WTC11 (cell line): Measurements from ENCODE around the gene ARL1. TPM values are rescaled to one million over a fixed set of nuclear protein-coding genes. Genes with fewer than 3 reads are reported as not detected.

Source experiments
- ATAC-seq: fragments of 200-7000 bp; cut with Tn5 transposase; 2 replicates; pipeline ENCODE4 v1.10.0; 2021; ENCODE audit warnings: mild to moderate bottlenecking, moderate library complexity
- CTCF ChIA-PET: fragments of 300-600 bp; sonication (Branson Sonifier 250); formaldehyde crosslinking; loops from one replicate; lab custom pipeline; 2021; ENCODE audit warnings: antibody characterized with exemption; lab: Charles Lee
- POLR2A ChIA-PET: fragments of 350-600 bp; sonication (Branson Sonifier 250); formaldehyde crosslinking; loops from one replicate; lab custom pipeline; 2021; ENCODE audit warnings: antibody characterized with exemption; lab: Charles Lee
- DNase-seq: peaks from one replicate; pipeline ENCODE4 v3.0.0; 2021; ENCODE audit warnings: low spot score
- H3K27ac Mint-ChIP-seq: 2 replicates; pipeline ENCODE4 v1.8.0; 2021; ENCODE audit warnings: mixed read lengths
- H3K27me3 Mint-ChIP-seq: 2 replicates; pipeline ENCODE4 v1.8.0; 2021; ENCODE audit warnings: low read depth, mild to moderate bottlenecking, moderate library complexity, mixed read lengths
- H3K36me3 Mint-ChIP-seq: 2 replicates; pipeline ENCODE4 v1.8.0; 2021; ENCODE audit warnings: mixed read lengths
- H3K4me1 Mint-ChIP-seq: 2 replicates; pipeline ENCODE4 v1.8.0; 2022; ENCODE audit warnings: mixed read lengths
- H3K4me3 Mint-ChIP-seq: 2 replicates; pipeline ENCODE4 v1.8.0; 2021; ENCODE audit warnings: mild to moderate bottlenecking, moderate library complexity, mixed read lengths
- H3K9me3 Mint-ChIP-seq: 2 replicates; pipeline ENCODE4 v1.8.0; 2021; ENCODE audit warnings: mixed read lengths
- ATF1 ChIP-seq: sonication (generic); formaldehyde crosslinking; IDR thresholded peaks from 2 replicates; pipeline ENCODE4 v1.8.1; 2023; ENCODE audit warnings: mild to moderate bottlenecking, moderate library complexity, missing genetic modification reagents
- CREM ChIP-seq: sonication (generic); formaldehyde crosslinking; IDR thresholded peaks from 2 replicates; pipeline ENCODE4 v1.8.1; 2022; ENCODE audit warnings: mild to moderate bottlenecking, missing genetic modification reagents, moderate library complexity
- ELF4 ChIP-seq: sonication (generic); formaldehyde crosslinking; IDR thresholded peaks from 2 replicates; pipeline ENCODE4 v1.8.1; 2022; ENCODE audit warnings: low read depth, mild to moderate bottlenecking, moderate library complexity, missing genetic modification reagents
- EMX1 ChIP-seq: fragments of 250-450 bp; sonication (Bioruptor Pico); IDR thresholded peaks from 2 replicates; pipeline ENCODE4 v1.8.0; 2021; ENCODE audit warnings: mild to moderate bottlenecking
- IRF2 ChIP-seq: sonication (generic); formaldehyde crosslinking; IDR thresholded peaks from 2 replicates; pipeline ENCODE4 v1.8.0; 2022; ENCODE audit warnings: low read depth, missing genetic modification reagents, borderline replicate concordance
- JAZF1 ChIP-seq: fragments of 250-450 bp; sonication (Bioruptor Pico); IDR thresholded peaks from 2 replicates; pipeline ENCODE4 v1.9.0; 2021; ENCODE audit warnings: moderate library complexity, mild to moderate bottlenecking, inconsistent platforms
- JUN ChIP-seq: sonication (generic); formaldehyde crosslinking; IDR thresholded peaks from 2 replicates; pipeline ENCODE4 v1.8.0; 2023; ENCODE audit warnings: mild to moderate bottlenecking, missing genetic modification reagents
- MAX ChIP-seq: sonication (generic); formaldehyde crosslinking; IDR thresholded peaks from 2 replicates; pipeline ENCODE4 v1.8.0; 2022; ENCODE audit warnings: mild to moderate bottlenecking, missing genetic modification reagents
- MLX ChIP-seq: sonication (generic); formaldehyde crosslinking; IDR thresholded peaks from 2 replicates; pipeline ENCODE4 v1.8.1; 2023; ENCODE audit warnings: mild to moderate bottlenecking, missing genetic modification reagents, moderate library complexity
- NFATC4 ChIP-seq: fragments of 250-450 bp; sonication (Bioruptor Pico); IDR thresholded peaks from 2 replicates; pipeline ENCODE4 v1.9.0; 2021; ENCODE audit warnings: mild to moderate bottlenecking
- NFE2L1 ChIP-seq: sonication (generic); formaldehyde crosslinking; IDR thresholded peaks from 2 replicates; pipeline ENCODE4 v1.8.1; 2023; ENCODE audit warnings: missing genetic modification reagents
- NFYB ChIP-seq: sonication (generic); formaldehyde crosslinking; conservative IDR thresholded peaks from 2 replicates; pipeline ENCODE4 v1.8.0; 2022; ENCODE audit warnings: low read depth, missing genetic modification reagents
- PRDM15 ChIP-seq: sonication (generic); formaldehyde crosslinking; IDR thresholded peaks from 2 replicates; pipeline ENCODE4 v1.8.0; 2022; ENCODE audit warnings: missing genetic modification reagents
- RELA ChIP-seq: sonication (generic); formaldehyde crosslinking; IDR thresholded peaks from 2 replicates; pipeline ENCODE4 v1.8.1; 2022; ENCODE audit warnings: missing genetic modification reagents, mild to moderate bottlenecking, borderline replicate concordance
- RORB ChIP-seq: fragments of 250-450 bp; sonication (Bioruptor Pico); IDR thresholded peaks from 2 replicates; pipeline ENCODE4 v1.9.0; 2021; ENCODE audit warnings: mild to moderate bottlenecking
- SP1 ChIP-seq: sonication (generic); formaldehyde crosslinking; conservative IDR thresholded peaks from 2 replicates; pipeline ENCODE4 v1.8.1; 2022; ENCODE audit warnings: missing genetic modification reagents
- TP53 ChIP-seq: sonication (generic); formaldehyde crosslinking; IDR thresholded peaks from 2 replicates; pipeline ENCODE4 v1.8.1; 2023; ENCODE audit warnings: mild to moderate bottlenecking, missing genetic modification reagents
- ZNF396 ChIP-seq: fragments of 250-450 bp; sonication (Bioruptor Pico); IDR thresholded peaks from 2 replicates; pipeline ENCODE4 v1.8.0; 2021; ENCODE audit warnings: mild to moderate bottlenecking, moderate library complexity, borderline replicate concordance
- ZNF423 ChIP-seq: fragments of 250-450 bp; sonication (Bioruptor Pico); IDR thresholded peaks from 2 replicates; pipeline ENCODE4 v2.1.2; 2022; ENCODE audit warnings: mild to moderate bottlenecking, moderate library complexity
- total RNA-seq: library from RNA; stranded (reverse); gene quantifications from 3 replicates; pipeline ENCODE4 v1.2.3, GENCODE V29; 2021
- TF ChIP-seq, protein P1 (sequence below): fragments of 250-450 bp; sonication (Bioruptor Pico); conservative IDR thresholded peaks from 2 replicates; pipeline ENCODE4 v1.9.0; 2021; ENCODE audit warnings: mild to moderate bottlenecking
- TF ChIP-seq, protein P2 (sequence below): fragments of 250-450 bp; sonication (Bioruptor Pico); IDR thresholded peaks from 2 replicates; pipeline ENCODE4 v1.9.0; 2021; ENCODE audit warnings: mild to moderate bottlenecking
- TF ChIP-seq, protein P3 (sequence below): sonication (generic); formaldehyde crosslinking; IDR thresholded peaks from 2 replicates; pipeline ENCODE4 v1.8.0; 2022; ENCODE audit warnings: mild to moderate bottlenecking, missing genetic modification reagents
- TF ChIP-seq, protein P4 (sequence below): sonication (generic); formaldehyde crosslinking; conservative IDR thresholded peaks from 2 replicates; pipeline ENCODE4 v1.8.1; 2023; ENCODE audit warnings: mild to moderate bottlenecking, low read depth, missing genetic modification reagents, moderate library complexity

ARL1 gene
- total RNA-seq, 1 experiment from 2014 or later: 67.8 TPM

GRCh38 chr12:101439236-101439635, 31.7 kb upstream of the ARL1 start:
- H3K9me3 Mint-ChIP-seq: 0 out of 2 replicates have a peak, but pooled peaks cover 3% of the 10 kb centered on the region
- ChIA-PET POLR2A (no interaction called here), CTCF (no interaction called here)
- no peak overlapping the region for H3K4me3 Mint-ChIP-seq
- H3K36me3 Mint-ChIP-seq: no peaks in the 10 kb centered on the region
- no peak overlapping the region for H3K27ac Mint-ChIP-seq
- H3K27me3 Mint-ChIP-seq: no peaks in the 10 kb centered on the region
- DNase-seq (no peak), ATAC-seq (no peak)
- H3K4me1 Mint-ChIP-seq: no peaks in the 10 kb centered on the region
- TF ChIP-seq ELF4 (no peak), TP53 (CRISPR knock-in tag) (no peak), RORB (CRISPR knock-in tag) (no peak), RELA (no peak)

DNA sequence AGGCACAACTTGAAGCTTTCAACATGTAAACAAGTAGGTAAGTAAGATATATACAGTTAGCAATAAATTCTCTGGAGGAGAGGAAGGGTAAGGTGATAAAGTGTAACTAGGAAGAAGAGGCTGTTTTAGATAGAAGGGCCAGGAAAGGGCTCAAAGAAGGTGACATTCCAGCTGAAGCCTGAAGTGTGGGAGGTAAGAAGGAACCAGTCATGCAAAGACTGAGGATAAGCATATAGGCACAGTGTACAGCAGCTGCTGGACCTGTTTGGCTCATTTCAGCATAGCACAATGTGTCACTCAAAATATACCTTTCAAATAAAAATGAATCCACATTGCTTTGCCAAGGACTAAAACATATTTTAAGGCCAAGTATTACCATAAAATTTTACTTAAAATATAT, 28.6 kb upstream of the ARL1 start:
- no peaks in the 10 kb centered on the region for H3K4me1 Mint-ChIP-seq
- 0 out of 2 replicates have a peak, but pooled peaks cover 3% of the 10 kb centered on the region for H3K9me3 Mint-ChIP-seq
- no peaks in the 10 kb centered on the region for H3K36me3 Mint-ChIP-seq
- no peak for TF ChIP-seq MLX (CRISPR knock-in tag)
- no peak for TF ChIP-seq EMX1 (CRISPR knock-in tag)
- no peak for TF ChIP-seq JAZF1
- no peak for TF ChIP-seq MAX (CRISPR knock-in tag)
- TF ChIP-seq ATF1 (CRISPR knock-in tag): no peak
- TF ChIP-seq, protein P1, sequence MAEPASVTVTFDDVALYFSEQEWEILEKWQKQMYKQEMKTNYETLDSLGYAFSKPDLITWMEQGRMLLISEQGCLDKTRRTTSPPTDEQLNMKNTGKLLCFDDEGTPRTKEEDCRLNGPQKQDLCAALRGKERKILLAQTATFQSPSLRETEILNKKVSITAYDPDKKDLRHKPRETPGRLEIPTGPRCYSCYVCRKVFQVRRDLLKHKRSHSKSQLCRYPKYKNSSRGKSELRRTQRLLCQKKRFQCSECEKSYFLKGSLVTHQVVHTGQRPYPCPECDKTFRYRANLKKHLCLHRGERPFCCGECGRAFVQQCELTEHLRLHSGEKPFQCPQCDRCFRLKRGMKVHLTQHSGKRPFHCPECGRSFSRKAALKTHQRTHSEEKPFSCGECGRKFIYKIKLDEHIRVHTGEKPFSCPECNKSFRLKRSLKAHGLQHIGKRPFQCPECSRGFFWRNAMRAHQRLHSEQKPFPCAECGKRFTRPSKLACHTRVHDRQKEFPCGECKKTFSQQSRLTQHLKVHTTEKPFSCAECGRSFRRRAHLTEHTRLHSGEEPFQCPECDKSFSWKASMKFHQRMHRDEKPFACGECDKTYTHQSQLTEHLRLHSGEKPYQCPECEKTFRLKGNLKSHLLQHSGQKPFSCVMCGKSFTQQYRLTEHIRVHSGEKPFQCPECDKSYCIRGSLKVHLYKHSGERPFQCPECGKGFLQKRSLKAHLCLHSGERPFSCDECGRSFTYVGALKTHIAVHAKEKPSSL: no peak
- TF ChIP-seq NFATC4 (CRISPR knock-in tag): no peak
- TF ChIP-seq NFE2L1: no peak
- no peak for TF ChIP-seq JUN (CRISPR knock-in tag)
- no peak for TF ChIP-seq SP1 (CRISPR knock-in tag)
- TF ChIP-seq CREM (CRISPR knock-in tag): no peak
- TF ChIP-seq, protein P2, sequence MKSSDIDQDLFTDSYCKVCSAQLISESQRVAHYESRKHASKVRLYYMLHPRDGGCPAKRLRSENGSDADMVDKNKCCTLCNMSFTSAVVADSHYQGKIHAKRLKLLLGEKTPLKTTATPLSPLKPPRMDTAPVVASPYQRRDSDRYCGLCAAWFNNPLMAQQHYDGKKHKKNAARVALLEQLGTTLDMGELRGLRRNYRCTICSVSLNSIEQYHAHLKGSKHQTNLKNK (CRISPR knock-in tag): no peak
- no peak for TF ChIP-seq NFYB (CRISPR knock-in tag)
- no peak for TF ChIP-seq IRF2 (CRISPR knock-in tag)
- TF ChIP-seq ZNF423: no peak
- TF ChIP-seq, protein P3, sequence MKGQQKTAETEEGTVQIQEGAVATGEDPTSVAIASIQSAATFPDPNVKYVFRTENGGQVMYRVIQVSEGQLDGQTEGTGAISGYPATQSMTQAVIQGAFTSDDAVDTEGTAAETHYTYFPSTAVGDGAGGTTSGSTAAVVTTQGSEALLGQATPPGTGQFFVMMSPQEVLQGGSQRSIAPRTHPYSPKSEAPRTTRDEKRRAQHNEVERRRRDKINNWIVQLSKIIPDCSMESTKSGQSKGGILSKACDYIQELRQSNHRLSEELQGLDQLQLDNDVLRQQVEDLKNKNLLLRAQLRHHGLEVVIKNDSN (CRISPR knock-in tag): no peak
- TF ChIP-seq PRDM15: no peak
- no peak for TF ChIP-seq ZNF396 (CRISPR knock-in tag)
- TF ChIP-seq, protein P4, sequence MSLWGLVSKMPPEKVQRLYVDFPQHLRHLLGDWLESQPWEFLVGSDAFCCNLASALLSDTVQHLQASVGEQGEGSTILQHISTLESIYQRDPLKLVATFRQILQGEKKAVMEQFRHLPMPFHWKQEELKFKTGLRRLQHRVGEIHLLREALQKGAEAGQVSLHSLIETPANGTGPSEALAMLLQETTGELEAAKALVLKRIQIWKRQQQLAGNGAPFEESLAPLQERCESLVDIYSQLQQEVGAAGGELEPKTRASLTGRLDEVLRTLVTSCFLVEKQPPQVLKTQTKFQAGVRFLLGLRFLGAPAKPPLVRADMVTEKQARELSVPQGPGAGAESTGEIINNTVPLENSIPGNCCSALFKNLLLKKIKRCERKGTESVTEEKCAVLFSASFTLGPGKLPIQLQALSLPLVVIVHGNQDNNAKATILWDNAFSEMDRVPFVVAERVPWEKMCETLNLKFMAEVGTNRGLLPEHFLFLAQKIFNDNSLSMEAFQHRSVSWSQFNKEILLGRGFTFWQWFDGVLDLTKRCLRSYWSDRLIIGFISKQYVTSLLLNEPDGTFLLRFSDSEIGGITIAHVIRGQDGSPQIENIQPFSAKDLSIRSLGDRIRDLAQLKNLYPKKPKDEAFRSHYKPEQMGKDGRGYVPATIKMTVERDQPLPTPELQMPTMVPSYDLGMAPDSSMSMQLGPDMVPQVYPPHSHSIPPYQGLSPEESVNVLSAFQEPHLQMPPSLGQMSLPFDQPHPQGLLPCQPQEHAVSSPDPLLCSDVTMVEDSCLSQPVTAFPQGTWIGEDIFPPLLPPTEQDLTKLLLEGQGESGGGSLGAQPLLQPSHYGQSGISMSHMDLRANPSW (CRISPR knock-in tag): no peak
- TF ChIP-seq, all 79 proteins: peak for 0
- no peak overlapping the region for H3K27ac Mint-ChIP-seq
- no peaks in the 10 kb centered on the region for H3K27me3 Mint-ChIP-seq
- H3K4me3 Mint-ChIP-seq: no peak overlapping the region
- ChIA-PET CTCF (no interaction called here), POLR2A (interaction anchor here (0.7 kb wide), 1 partner anchor 451 kb away, joined by 5 read pairs; no protein-coding TSS in a partner anchor)
- no peak for ATAC-seq
- no peak for DNase-seq
